Cardiac muscle cell (in vitro differentiated cells and primary cell): ENCODE measurements around the gene RCOR1. TPM values are rescaled to one million over a fixed set of nuclear protein-coding genes. Genes with fewer than 3 reads are reported as not detected.

Experiments
- DNase-seq, 2 donors: peaks; one replicate each; pipeline versions ENCODE4 v3.0.0 to v3.0.0-alpha.2; 2010 to 2017; ENCODE audit warnings: low read depth in 1 of 2, low spot score in 1 of 2
- H3K27ac ChIP-seq: fragments of 200-600 bp; sonication (generic); 2 replicates; pipeline ENCODE4 v1.5.1; 2016
- H3K27me3 ChIP-seq: fragments of 200-600 bp; sonication (generic); 2 replicates; pipeline ENCODE4 v1.6.0; 2016; ENCODE audit warnings: control low read depth
- H3K36me3 ChIP-seq: fragments of 200-600 bp; sonication (generic); 2 replicates; pipeline ENCODE4 v1.5.1; 2016; ENCODE audit warnings: control low read depth
- H3K4me1 ChIP-seq: fragments of 200-600 bp; sonication (generic); 2 replicates; pipeline ENCODE4 v1.8.1; 2017; ENCODE audit warnings: low read depth, mild to moderate bottlenecking, mixed run types
- H3K4me3 ChIP-seq: fragments of 200-600 bp; sonication (generic); 2 replicates; pipeline ENCODE4 v1.5.1; 2016; ENCODE audit warnings: mild to moderate bottlenecking
- H3K9me3 ChIP-seq: fragments of 200-600 bp; sonication (generic); 2 replicates; pipeline ENCODE4 v1.5.1; 2017; ENCODE audit warnings: low read depth, mild to moderate bottlenecking, control low read depth
- polyA plus RNA-seq: library from polyadenylated mRNA; unstranded; fragments of >200 nt; fragmentation: Nextera tagmentation; extraction: Ambion mirVana; gene quantifications from 2 replicates; pipeline ENCODE4 v1.2.1, GENCODE V29; 2016
- total RNA-seq: library from RNA; depleted of rRNA; stranded (reverse); fragments of >200 nt; gene quantifications from 2 replicates; pipeline ENCODE4 v1.2.3, GENCODE V29; 2016
- TF ChIP-seq, protein P1 (sequence below): IDR thresholded peaks from 2 replicates; pipeline ENCODE4 v1.5.1; 2012; ENCODE audit warnings: low read depth, mild to moderate bottlenecking, low read length

RCOR1 gene
- total and polyA plus RNA-seq, 2 experiments from 2014 or later: 5.3 to 17.0 TPM

DNA sequence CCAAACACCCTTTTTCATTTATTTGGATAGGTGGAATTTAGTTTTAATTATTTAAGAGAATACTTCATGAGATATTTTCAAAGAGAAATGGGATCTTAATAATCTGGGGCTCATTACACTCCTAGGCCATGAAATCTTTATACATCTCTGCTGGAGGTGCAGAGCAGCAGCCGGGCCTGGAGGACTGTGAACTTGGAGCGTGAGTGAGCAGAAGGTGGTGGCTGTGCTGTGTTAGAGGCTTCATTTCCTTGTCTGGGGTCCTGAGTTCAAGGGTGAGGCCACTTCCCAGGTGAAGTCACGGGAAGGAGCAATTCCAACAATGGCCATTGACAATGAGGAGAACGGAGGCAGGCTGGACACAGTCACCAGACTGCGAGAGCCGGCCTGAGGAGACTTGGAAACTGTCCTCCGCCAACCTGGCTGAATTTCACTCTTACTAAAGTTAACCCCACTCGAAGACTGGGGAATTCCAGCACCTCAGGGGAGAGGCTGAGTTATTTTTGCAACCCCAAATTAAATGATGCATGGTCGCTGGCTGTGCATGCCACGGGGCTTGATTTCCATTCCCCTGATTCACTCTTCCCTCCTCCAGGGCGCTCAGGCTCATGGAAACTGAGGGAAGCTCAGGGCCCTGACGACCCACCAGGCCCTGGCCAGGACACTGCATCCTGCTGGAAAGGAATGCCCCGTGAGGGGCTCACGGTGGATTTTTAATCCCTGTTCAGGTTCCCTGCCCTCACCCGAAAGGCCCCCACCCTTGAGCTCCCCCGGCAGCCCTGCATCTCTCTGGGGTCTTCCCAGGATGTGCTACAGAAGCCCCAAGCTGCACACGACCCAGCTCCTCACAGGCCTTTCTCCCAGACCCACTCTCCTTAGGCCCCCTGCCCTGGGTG lies 162.2 kb downstream of the RCOR1 start:
- TF ChIP-seq, protein P1, sequence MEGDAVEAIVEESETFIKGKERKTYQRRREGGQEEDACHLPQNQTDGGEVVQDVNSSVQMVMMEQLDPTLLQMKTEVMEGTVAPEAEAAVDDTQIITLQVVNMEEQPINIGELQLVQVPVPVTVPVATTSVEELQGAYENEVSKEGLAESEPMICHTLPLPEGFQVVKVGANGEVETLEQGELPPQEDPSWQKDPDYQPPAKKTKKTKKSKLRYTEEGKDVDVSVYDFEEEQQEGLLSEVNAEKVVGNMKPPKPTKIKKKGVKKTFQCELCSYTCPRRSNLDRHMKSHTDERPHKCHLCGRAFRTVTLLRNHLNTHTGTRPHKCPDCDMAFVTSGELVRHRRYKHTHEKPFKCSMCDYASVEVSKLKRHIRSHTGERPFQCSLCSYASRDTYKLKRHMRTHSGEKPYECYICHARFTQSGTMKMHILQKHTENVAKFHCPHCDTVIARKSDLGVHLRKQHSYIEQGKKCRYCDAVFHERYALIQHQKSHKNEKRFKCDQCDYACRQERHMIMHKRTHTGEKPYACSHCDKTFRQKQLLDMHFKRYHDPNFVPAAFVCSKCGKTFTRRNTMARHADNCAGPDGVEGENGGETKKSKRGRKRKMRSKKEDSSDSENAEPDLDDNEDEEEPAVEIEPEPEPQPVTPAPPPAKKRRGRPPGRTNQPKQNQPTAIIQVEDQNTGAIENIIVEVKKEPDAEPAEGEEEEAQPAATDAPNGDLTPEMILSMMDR: no peak
- H3K27ac ChIP-seq: no peak overlapping the region
- H3K36me3 ChIP-seq: no peaks in the 10 kb centered on the region
- H3K9me3 ChIP-seq: no peaks in the 10 kb centered on the region
- no peaks in the 10 kb centered on the region for H3K27me3 ChIP-seq
- no peak for DNase-seq
- H3K4me3 ChIP-seq: no peak overlapping the region
- peaks cover 8% of the 10 kb centered on the region for H3K4me1 ChIP-seq

DNA sequence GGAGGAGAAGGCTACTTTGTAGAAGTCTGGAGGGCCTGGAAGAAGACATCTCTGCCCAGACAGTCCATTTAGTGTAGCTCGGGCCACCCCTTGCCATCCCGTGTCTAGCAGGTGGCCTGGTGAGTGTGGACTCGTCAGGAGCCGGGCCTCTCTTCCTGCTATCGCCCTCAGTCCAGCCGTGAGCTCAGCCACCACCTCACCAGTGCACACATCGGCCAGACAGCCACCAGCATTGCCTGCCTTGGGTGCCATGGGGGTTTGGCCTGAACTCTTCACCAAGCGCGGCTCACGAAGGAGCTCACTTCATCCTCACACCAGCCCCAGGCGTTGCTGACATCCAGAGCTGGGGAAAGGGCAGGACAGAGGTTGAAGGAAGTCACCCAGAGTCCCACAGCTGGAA lies 165.2 kb downstream of the RCOR1 start:
- no peak overlapping the region for H3K27ac ChIP-seq
- no peak for DNase-seq

DNA sequence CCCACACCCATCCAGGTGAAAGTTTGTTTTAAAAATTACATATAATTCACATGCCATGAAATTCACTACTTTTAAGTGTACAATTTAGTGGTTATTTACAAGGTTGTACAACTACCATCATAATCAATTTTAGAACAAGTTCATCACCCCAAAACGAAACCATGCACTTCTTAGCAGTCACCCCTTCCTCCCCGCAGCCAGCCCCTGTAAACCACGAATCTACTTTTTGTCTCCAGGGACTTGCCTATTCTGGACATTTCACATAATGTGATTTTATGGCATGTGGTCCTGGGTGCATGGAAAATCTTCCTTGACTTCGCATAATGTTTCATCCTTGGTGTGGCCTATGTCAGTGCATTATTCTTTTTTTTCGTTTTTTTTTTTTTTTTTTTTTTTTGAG lies 165.6 kb downstream of the RCOR1 start:
- Histone ChIP-seq H3K36me3 (no peaks in the 10 kb centered on the region), H3K9me3 (no peaks in the 10 kb centered on the region), H3K27ac (no peak overlapping the region), H3K4me3 (no peak overlapping the region), H3K27me3 (no peaks in the 10 kb centered on the region), H3K4me1 (no peaks in the 10 kb centered on the region)
- TF ChIP-seq, protein P1: no peak
- DNase-seq: no peak

More for the DNA sequence above, 165.2 kb downstream of the RCOR1 start:
- TF ChIP-seq, protein P1: no peak
- no peaks in the 10 kb centered on the region for H3K9me3 ChIP-seq
- H3K4me1 ChIP-seq: no peaks in the 10 kb centered on the region
- no peaks in the 10 kb centered on the region for H3K27me3 ChIP-seq
- no peak overlapping the region for H3K4me3 ChIP-seq
- no peaks in the 10 kb centered on the region for H3K36me3 ChIP-seq

DNA sequence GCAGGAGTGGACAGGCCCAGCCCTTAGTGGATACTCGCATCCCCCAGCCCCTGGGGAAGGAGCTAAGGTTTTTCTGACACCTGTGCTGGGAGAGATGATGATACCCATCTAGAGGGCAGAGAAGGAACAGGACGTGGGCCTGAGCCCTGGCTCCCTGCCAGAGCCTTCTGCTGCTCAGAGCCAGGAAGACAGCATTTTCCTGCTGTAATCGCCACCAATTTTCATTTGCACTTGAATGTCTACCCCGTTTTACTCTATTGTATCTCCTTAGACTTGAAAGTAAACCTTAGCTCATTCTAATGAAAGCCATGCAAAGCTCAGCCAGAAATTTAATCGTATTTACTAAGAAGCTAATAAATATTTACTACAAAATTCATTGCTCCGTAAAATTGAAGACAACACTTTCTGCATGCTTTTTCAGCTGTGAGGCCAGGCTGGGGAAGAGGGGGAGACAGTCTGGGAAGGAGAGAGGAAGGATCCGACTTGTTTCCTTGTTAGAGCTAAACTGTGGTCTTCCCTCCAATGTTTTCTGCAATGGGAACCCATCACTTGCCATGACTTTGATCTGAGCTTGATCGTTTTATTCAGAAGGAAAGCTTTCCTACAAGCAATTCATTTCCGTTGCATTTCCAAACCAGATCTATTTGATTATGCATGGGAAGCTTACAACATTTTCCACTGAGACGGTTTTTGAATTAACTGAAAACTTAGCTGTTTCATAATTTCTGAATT lies 167.2 kb downstream of the RCOR1 start:
- Histone ChIP-seq H3K36me3 (no peaks in the 10 kb centered on the region), H3K4me1 (no peaks in the 10 kb centered on the region), H3K9me3 (no peaks in the 10 kb centered on the region), H3K4me3 (no peak overlapping the region), H3K27me3 (no peaks in the 10 kb centered on the region), H3K27ac (no peak overlapping the region)
- TF ChIP-seq, protein P1: no peak
- no peak for DNase-seq

DNA sequence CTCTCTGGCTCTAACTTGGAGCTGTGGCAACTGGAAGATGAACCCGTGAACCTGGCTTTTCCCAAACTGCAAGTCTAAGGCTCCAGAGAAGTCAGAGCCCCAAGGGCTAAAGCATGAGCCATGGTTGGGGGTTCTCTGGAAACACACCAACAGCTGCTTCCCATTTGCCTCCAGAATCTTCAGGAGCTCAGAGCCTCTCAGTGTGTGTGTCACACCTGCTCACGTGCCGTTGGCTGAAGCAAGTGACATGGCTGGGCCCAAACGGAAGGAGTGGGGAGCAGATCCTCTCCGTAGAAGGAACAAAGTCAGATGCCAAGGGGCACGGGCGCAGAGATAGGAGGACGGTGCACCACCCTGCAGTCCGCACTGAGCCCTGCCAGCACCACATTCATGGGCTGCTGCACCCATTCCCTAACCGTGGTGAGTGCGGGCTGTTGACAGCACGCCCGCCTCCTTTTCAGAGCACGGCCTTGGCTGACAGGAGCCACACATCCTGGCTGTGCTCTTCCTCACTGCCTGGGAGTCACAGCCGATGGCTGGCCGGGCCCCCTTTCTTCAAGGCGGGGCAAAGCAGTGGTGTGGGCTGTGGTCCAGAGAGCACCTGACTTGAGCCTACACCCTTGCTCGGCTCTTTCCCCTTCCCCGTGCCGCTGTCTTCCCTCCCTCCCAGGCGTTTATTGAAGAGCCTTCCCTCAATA lies 168.2 kb downstream of the RCOR1 start:
- TF ChIP-seq, protein P1: no peak
- Histone ChIP-seq H3K9me3 (no peaks in the 10 kb centered on the region), H3K27ac (no peak overlapping the region), H3K36me3 (no peaks in the 10 kb centered on the region), H3K4me3 (no peak overlapping the region), H3K27me3 (no peaks in the 10 kb centered on the region), H3K4me1 (no peaks in the 10 kb centered on the region)
- DNase-seq: no peak
